ENCODE results near the gene MAP3K9. TPM values are rescaled to one million over a fixed set of nuclear protein-coding genes. Genes with fewer than 3 reads are reported as not detected.

Gene MAP3K9
- total RNA-seq, 2 experiments from 2014 or later, result 5.2 to 6.1 TPM

DNA sequence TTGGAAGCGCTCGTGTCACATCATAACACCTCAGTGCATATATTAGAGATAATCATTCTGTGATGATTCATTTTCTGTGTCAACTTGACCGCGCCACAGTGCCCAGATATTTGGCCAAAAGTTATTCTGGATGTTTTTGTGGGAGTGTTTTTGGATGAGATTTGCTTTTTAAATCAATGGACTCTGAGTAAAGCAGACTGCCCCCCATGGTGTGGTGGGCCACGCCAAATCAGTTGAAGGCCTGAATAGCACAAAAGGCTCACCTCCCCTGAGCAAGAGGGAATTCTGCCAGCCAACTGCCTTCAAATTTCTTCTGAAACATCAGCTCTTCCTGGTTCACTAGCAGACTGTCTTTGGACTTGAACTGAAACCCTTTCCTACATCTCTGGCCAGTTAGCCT is 24.6 kb upstream of the MAP3K9 start:
- ChIA-PET CTCF (no interaction called here), POLR2A (no interaction called here)
- Mint-ChIP-seq H3K4me1 (no peaks in the 10 kb centered on the region), H3K9me3 (ENCODE audit: low read depth) (peaks cover 13% of the 10 kb centered on the region), H3K27ac (no peak overlapping the region), H3K4me3 (no peak overlapping the region), H3K36me3 (ENCODE audit: low read depth) (peaks cover 4% of the 10 kb centered on the region), H3K27me3 (no peaks in the 10 kb centered on the region)
- intact Hi-C loops (cut with DNase I, micrococcal nuclease), result no loop called here
- no peak for ATAC-seq
- no peak for DNase-seq

DNA sequence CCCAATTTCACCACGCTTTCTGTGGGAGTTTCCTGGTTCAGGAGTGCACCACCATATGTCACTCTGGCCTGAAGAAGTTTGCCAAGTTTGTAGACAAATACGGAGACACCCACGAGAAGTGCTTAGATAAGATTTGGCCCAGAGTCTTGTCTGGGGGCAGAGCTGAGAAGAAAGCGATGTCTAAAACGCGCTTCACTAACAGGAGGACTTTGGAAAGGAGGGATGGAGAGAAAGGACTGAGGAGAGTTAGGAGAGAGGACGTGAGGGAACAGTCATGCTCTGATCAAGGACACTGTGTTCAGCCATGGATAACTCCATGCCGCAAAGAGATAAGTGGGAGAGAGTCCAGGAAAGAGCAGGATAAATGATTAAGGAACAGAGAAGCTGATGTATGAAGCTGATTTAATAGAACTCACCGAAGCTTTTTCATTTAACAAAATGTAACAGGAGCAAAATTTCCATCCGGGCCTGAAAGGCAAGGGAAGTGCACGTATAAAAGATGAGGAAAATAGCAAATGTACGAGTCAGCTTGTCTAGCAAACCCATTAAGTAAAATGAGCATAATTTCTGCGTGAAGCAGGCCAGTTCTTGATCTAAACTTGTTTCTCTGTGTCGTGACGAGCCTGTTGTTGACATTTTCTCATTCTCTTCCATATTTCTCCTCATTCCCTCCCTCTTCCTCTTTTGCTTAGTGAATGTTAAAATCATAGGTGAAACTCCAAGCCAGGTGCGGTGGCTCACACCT is 23.4 kb upstream of the MAP3K9 start:
- ATAC-seq (no peak), DNase-seq (no peak)
- intact Hi-C loops (cut with DNase I, micrococcal nuclease), result no loop called here
- Mint-ChIP-seq H3K27me3 (no peaks in the 10 kb centered on the region), H3K9me3 (ENCODE audit: low read depth) (peaks cover 13% of the 10 kb centered on the region), H3K4me3 (no peak overlapping the region), H3K27ac (no peak overlapping the region), H3K4me1 (no peaks in the 10 kb centered on the region), H3K36me3 (ENCODE audit: low read depth) (peaks cover 4% of the 10 kb centered on the region)
- POLR2A ChIA-PET, result no interaction called here
- CTCF ChIA-PET, result interaction anchor here (0.9 to 1.5 kb wide), 2 partner anchors 12 to 13 kb away, joined by 3 to 4 read pairs; no protein-coding TSS in a partner anchor

DNA sequence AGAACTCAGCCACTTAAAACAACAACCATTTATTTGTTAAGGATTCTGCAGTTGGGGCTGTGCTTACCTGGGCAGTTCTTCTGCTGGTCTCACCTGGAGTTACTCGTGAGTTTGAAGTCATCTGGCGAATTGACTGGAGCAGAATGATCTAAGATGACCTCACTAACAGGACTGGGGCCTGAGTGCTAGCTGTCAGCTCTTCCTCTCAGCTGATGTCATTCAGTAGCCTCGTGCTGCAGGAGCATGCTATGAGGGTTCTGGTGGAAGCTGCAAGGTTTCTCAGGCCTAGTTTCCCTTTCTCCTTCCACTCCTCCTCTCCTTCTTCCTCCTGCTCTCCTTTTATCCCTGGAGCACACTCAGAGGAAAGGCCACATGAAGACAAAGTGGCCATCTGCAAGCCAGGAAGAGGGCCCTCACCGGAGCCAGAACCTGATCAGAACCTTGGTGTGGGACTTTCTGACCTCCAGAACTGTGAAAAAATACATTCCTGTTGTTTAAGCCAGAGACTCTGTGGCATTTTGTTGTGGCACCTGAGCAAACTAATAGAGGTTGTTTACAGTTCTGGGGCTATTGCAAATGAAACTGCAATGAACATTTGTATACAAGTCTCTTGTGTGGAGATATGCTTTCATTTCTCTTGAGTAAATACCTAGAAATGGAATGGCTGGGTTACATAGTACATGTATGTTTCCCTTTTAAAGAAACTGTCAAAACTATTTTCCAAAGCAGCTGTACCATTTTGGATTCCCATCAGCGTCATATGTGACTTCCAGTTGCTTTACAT is 21.9 kb upstream of the MAP3K9 start:
- Mint-ChIP-seq H3K4me1 (no peaks in the 10 kb centered on the region), H3K36me3 (ENCODE audit: low read depth) (peaks cover 4% of the 10 kb centered on the region), H3K27ac (no peak overlapping the region), H3K27me3 (no peaks in the 10 kb centered on the region), H3K9me3 (ENCODE audit: low read depth) (peaks cover 10% of the 10 kb centered on the region), H3K4me3 (no peak overlapping the region)
- ATAC-seq, result no peak
- no peak for DNase-seq
- intact Hi-C loops (cut with DNase I, micrococcal nuclease), result no loop called here
- POLR2A ChIA-PET, result no interaction called here
- CTCF ChIA-PET, result interaction anchor here (0.8 to 1.5 kb wide), 2 partner anchors 11 to 13 kb away, joined by 3 read pairs; no protein-coding TSS in a partner anchor

GRCh38 chr14:70828188-70828587 is 18.9 kb upstream of the MAP3K9 start:
- ChIA-PET POLR2A (no interaction called here), CTCF (interaction anchor here (0.7 to 2.1 kb wide), 7 partner anchors 11 to 925 kb away, joined by 3 to 9 read pairs (median 3); partner anchors contain the start of gene MAP3K9)
- Mint-ChIP-seq H3K9me3 (ENCODE audit: low read depth) (no peaks in the 10 kb centered on the region), H3K4me1 (no peaks in the 10 kb centered on the region), H3K4me3 (no peak overlapping the region), H3K27ac (no peak overlapping the region), H3K27me3 (peaks cover 10% of the 10 kb centered on the region), H3K36me3 (ENCODE audit: low read depth) (no peaks in the 10 kb centered on the region)
- no peak for ATAC-seq
- no peak for DNase-seq
- intact Hi-C loops (cut with DNase I, micrococcal nuclease), result no loop called here

GRCh38 chr14:70827752-70828151 is 18.4 kb upstream of the MAP3K9 start:
- no peaks in the 10 kb centered on the region for H3K9me3 Mint-ChIP-seq (ENCODE audit: low read depth)
- ATAC-seq, result no peak
- intact Hi-C loops (cut with DNase I, micrococcal nuclease), result no loop called here
- H3K4me3 Mint-ChIP-seq, result no peak overlapping the region
- no peaks in the 10 kb centered on the region for H3K36me3 Mint-ChIP-seq (ENCODE audit: low read depth)
- H3K4me1 Mint-ChIP-seq, result peaks cover 3% of the 10 kb centered on the region
- H3K27me3 Mint-ChIP-seq, result peaks cover 13% of the 10 kb centered on the region
- H3K27ac Mint-ChIP-seq, result no peak overlapping the region
- ChIA-PET CTCF (interaction anchor here (0.8 to 2.1 kb wide), 5 partner anchors 10 to 56 kb away, joined by 3 to 11 read pairs (median 4); partner anchors contain the start of gene MAP3K9), POLR2A (interaction anchor here (0.7 kb wide), 1 partner anchor 218 kb away, joined by 3 read pairs; no protein-coding TSS in a partner anchor)
- no peak for DNase-seq

GRCh38 chr14:70827347-70827746 is 18.0 kb upstream of the MAP3K9 start:
- intact Hi-C loops (cut with DNase I, micrococcal nuclease), result no loop called here
- DNase-seq, result no peak
- H3K36me3 Mint-ChIP-seq (ENCODE audit: low read depth), result no peaks in the 10 kb centered on the region
- H3K4me3 Mint-ChIP-seq, result no peak overlapping the region
- no peak for ATAC-seq
- CTCF ChIA-PET, result interaction anchor here (1.0 to 2.1 kb wide), 3 partner anchors 9 to 23 kb away, joined by 4 to 11 read pairs (median 5); partner anchors contain the start of gene MAP3K9
- H3K27me3 Mint-ChIP-seq, result peaks cover 13% of the 10 kb centered on the region
- H3K27ac Mint-ChIP-seq, result no peak overlapping the region
- no peaks in the 10 kb centered on the region for H3K9me3 Mint-ChIP-seq (ENCODE audit: low read depth)
- peaks cover 5% of the 10 kb centered on the region for H3K4me1 Mint-ChIP-seq
- POLR2A ChIA-PET, result interaction anchor here (0.7 kb wide), 2 partner anchors 31 to 218 kb away, joined by 3 read pairs; no protein-coding TSS in a partner anchor

- H3K27ac Mint-ChIP-seq, result peak overlapping the region; percentile 0
- intact Hi-C loops (cut with DNase I, micrococcal nuclease), result no loop called here
Measured at GRCh38 chr14:70823281-70823680, 14.0 kb upstream of the MAP3K9 start.

DNA sequence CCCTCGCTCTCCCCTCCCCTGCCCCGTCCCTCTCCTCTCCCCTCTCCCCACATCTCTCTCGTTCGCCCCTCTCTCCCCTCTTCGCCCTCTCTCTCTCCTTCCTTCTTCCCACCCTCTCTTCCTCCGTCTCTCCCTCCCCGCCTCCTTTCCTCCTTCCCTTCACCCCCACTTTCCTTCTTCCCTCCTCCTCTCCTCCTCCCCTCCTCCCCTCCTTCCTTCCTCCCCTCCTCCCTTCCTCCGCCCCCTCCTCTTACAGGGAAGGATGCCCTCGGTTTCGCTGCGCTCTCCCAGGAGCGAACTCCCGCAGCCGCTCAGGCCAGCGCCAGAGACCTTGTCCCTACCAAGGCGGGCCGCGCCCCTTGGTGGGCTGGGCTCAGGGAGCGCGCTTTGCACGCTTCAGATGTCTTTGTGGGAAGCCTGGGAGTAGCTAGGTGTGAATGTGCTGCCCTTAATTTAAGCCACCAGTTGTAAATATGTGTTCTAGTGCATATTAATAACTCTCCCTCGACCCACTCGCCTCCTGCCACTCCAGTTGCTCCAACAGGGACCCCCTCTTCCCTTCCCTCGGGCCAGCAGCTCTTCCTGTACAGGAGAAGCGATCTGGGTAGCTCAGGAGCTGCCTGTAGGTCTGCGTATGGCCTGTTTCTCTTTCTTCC is 13.3 kb upstream of the MAP3K9 start:
- Mint-ChIP-seq H3K36me3 (ENCODE audit: low read depth) (no peaks in the 10 kb centered on the region), H3K4me1 (peaks cover 16% of the 10 kb centered on the region), H3K27ac (peak overlapping the region; percentile 31), H3K27me3 (peaks cover 28% of the 10 kb centered on the region), H3K4me3 (peak overlapping the region; percentile 73), H3K9me3 (ENCODE audit: low read depth) (no peaks in the 10 kb centered on the region)
- peak; percentile 35 for DNase-seq
- ATAC-seq, result no peak
- intact Hi-C loops (cut with DNase I, micrococcal nuclease), result loop anchor here (1.0 kb wide), 2 partner anchors 61 to 64 kb away; no protein-coding TSS in a partner anchor
- ChIA-PET CTCF (interaction anchor here (0.6 to 1.4 kb wide), 7 partner anchors 28 to 222 kb away, joined by 3 to 10 read pairs (median 3); partner anchors contain the start of gene PCNX1), POLR2A (interaction anchor here (0.7 to 1.0 kb wide), 2 partner anchors 28 to 52 kb away, joined by 3 read pairs; no protein-coding TSS in a partner anchor)

More at GRCh38 chr14:70823281-70823680, 14.0 kb upstream of the MAP3K9 start:
- DNase-seq (no peak), ATAC-seq (no peak)
- peak overlapping the region; percentile 73 for H3K4me3 Mint-ChIP-seq
- CTCF ChIA-PET, result interaction anchor here (0.6 to 1.4 kb wide), 4 partner anchors 28 to 222 kb away, joined by 3 to 4 read pairs (median 3); no protein-coding TSS in a partner anchor
- H3K36me3 Mint-ChIP-seq (ENCODE audit: low read depth), result no peaks in the 10 kb centered on the region
- H3K9me3 Mint-ChIP-seq (ENCODE audit: low read depth), result no peaks in the 10 kb centered on the region
- POLR2A ChIA-PET, result interaction anchor here (1.0 kb wide), 1 partner anchor 27 kb away, joined by 3 read pairs; no protein-coding TSS in a partner anchor
- peaks cover 28% of the 10 kb centered on the region for H3K27me3 Mint-ChIP-seq
- peaks cover 10% of the 10 kb centered on the region for H3K4me1 Mint-ChIP-seq

- ChIA-PET POLR2A (interaction anchor here (0.7 to 1.0 kb wide), 2 partner anchors 12 to 52 kb away, joined by 3 read pairs; partner anchors contain the start of gene MAP3K9), CTCF (interaction anchor here (0.5 to 1.4 kb wide), 8 partner anchors 13 to 674 kb away, joined by 3 to 10 read pairs (median 4); partner anchors contain the start of genes MAP3K9 and PCNX1)
- H3K36me3 Mint-ChIP-seq (ENCODE audit: low read depth), result no peaks in the 10 kb centered on the region
- peak overlapping the region; percentile 13 for H3K27ac Mint-ChIP-seq
- DNase-seq (peak; percentile 78), ATAC-seq (peak; percentile 43)
- intact Hi-C loops (cut with DNase I, micrococcal nuclease), result loop anchor here (1.0 to 2.0 kb wide), 3 partner anchors 61 to 85 kb away; partner anchors contain the start of gene PCNX1 (in 1 of the 2)
- peak overlapping the region; percentile 73 for H3K4me3 Mint-ChIP-seq
- peaks cover 16% of the 10 kb centered on the region for H3K4me1 Mint-ChIP-seq
- H3K27me3 Mint-ChIP-seq, result peaks cover 28% of the 10 kb centered on the region
- H3K9me3 Mint-ChIP-seq (ENCODE audit: low read depth), result no peaks in the 10 kb centered on the region
Measured at GRCh38 chr14:70821584-70822529, 12.5 kb upstream of the MAP3K9 start.

DNA sequence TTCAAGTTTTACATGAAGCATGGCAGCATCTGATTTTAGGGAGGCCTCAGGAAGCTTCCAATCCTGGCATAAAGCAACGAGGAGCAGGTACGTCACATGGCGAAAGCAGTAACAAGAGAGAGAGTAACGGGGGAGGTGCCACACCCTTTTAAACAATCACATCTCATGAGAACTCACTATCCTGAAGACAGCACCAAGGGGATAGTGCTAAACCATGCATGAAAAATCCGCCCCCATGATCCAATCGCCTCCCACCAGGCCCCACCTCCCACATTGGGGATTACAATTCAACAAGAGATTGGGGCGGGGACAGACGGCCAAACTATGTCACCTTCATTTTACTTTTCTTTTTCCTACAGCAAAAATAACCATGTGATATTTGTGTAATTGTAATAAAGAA is 7.2 kb upstream of the MAP3K9 start:
- no peak overlapping the region for H3K4me3 Mint-ChIP-seq
- ChIA-PET POLR2A (no interaction called here), CTCF (interaction anchor here (0.9 to 4.7 kb wide), 18 partner anchors 8 to 457 kb away, joined by 3 to 36 read pairs (median 9); partner anchors contain the start of genes COX16, MAP3K9 and PCNX1)
- intact Hi-C loops (cut with DNase I, micrococcal nuclease), result loop anchor here in 1 of 2 experiments (5.0 kb wide), 2 partner anchors 214 to 729 kb away; partner anchors contain the start of gene MED6
- DNase-seq (no peak), ATAC-seq (no peak)
- no peak overlapping the region for H3K27ac Mint-ChIP-seq
- H3K9me3 Mint-ChIP-seq (ENCODE audit: low read depth), result no peaks in the 10 kb centered on the region
- H3K36me3 Mint-ChIP-seq (ENCODE audit: low read depth), result no peaks in the 10 kb centered on the region
- H3K4me1 Mint-ChIP-seq, result peaks cover 10% of the 10 kb centered on the region
- H3K27me3 Mint-ChIP-seq, result peaks cover 15% of the 10 kb centered on the region
